HG03039 (cell line): ENCODE results near the gene UBE2C.
"Not testable (repeated sequence)": the region's sequence is repeated elsewhere in the genome, so short reads cannot be mapped to it uniquely, and the experiment has no call there.

Experiments used
- ATAC-seq: cut with Tn5 transposase; IDR thresholded peaks from one replicate; pipeline ENCODE4 v1.9.1; 2021; ENCODE audit warnings: mild to moderate bottlenecking, moderate library complexity; ENCODE audit not compliant: unreplicated experiment

The UBE2C gene

GRCh38 chr20:45829673-45830106 is 17.2 kb downstream of the UBE2C start:
- ATAC-seq: not testable (repeated sequence)

- ATAC-seq: no peak
Measured at GRCh38 chr20:45832619-45833018, 20.2 kb downstream of the UBE2C start.

GRCh38 chr20:45833030-45833882 is 20.8 kb downstream of the UBE2C start, which contains the start of gene SNX21:
TSS of gene SNX21 (plus strand) at chr20:45833799. CDS start at chr20:45833920, 121 bp downstream.
- ATAC-seq: no peak

GRCh38 chr20:45833883-45834796 is 21.7 kb downstream of the UBE2C start:
- no peak for ATAC-seq

GRCh38 chr20:45834797-45835161 is 22.3 kb downstream of the UBE2C start:
- no peak for ATAC-seq

- no peak for ATAC-seq
Measured at GRCh38 chr20:45835329-45835765, 22.9 kb downstream of the UBE2C start.

GRCh38 chr20:45835825-45836224 is 23.4 kb downstream of the UBE2C start:
- ATAC-seq: no peak

- no peak for ATAC-seq
Measured at GRCh38 chr20:45836841-45837240, 24.4 kb downstream of the UBE2C start.

GRCh38 chr20:45840700-45841198 is 28.3 kb downstream of the UBE2C start:
- ATAC-seq: no peak

- no peak for ATAC-seq
Measured at GRCh38 chr20:45841407-45842129, 29.1 kb downstream of the UBE2C start.

GRCh38 chr20:45842169-45842812 is 29.8 kb downstream of the UBE2C start:
- ATAC-seq: no peak

- ATAC-seq: no peak
Measured at GRCh38 chr20:45843506-45843905, 31.1 kb downstream of the UBE2C start.

- ATAC-seq: no peak
Measured at GRCh38 chr20:45845452-45845851, 33.0 kb downstream of the UBE2C start.

- ATAC-seq: no peak
Measured at GRCh38 chr20:45848421-45848820, 36.0 kb downstream of the UBE2C start.

GRCh38 chr20:45848969-45849582 is 36.6 kb downstream of the UBE2C start:
- no peak for ATAC-seq

- ATAC-seq: no peak
Measured at GRCh38 chr20:45850238-45850637, 37.8 kb downstream of the UBE2C start.

GRCh38 chr20:45850926-45851325 is 38.5 kb downstream of the UBE2C start:
- no peak for ATAC-seq

- no peak for ATAC-seq
Measured at GRCh38 chr20:45851501-45851900, 39.1 kb downstream of the UBE2C start.

GRCh38 chr20:45852326-45852725 is 39.9 kb downstream of the UBE2C start:
- ATAC-seq: no peak

- ATAC-seq: no peak
Measured at GRCh38 chr20:45853484-45853883, 41.0 kb downstream of the UBE2C start.
